ENCODE results near the gene CASZ1.

DNA sequence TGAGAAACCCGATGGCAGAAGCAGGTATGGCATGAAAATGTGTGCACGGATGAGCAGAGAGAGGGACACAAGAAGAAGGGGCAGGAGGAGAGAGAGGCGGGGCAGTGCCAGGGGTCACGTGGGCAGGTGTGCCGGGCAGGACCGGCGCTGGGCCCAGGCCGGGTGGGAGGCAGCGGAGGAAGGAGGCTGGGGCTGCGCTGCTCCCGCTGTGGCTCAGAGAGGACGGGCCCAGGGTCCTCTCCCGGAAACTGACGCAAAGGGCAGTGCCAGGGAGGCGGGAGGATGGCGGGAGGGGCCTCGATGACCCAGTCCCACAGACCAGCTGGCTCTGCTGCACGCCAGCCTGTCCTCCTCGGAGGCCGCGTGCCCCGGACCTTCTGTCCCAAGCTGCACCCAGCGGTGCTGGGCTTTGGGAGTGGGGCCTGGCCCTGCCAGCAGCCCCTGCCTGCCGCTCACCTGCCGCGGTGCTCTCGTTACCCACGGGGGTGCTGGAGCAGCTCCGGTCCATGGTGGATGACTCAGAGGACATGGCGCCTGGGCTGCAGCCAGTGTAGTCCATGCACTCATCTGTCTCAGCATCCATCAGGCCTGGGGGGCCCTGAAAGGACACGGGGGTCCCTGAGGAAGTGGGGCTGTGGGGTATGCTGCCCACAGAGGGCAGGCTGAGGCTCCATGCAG, 153.9 kb downstream of the CASZ1 start:
- TF ChIP-seq, protein P1, sequence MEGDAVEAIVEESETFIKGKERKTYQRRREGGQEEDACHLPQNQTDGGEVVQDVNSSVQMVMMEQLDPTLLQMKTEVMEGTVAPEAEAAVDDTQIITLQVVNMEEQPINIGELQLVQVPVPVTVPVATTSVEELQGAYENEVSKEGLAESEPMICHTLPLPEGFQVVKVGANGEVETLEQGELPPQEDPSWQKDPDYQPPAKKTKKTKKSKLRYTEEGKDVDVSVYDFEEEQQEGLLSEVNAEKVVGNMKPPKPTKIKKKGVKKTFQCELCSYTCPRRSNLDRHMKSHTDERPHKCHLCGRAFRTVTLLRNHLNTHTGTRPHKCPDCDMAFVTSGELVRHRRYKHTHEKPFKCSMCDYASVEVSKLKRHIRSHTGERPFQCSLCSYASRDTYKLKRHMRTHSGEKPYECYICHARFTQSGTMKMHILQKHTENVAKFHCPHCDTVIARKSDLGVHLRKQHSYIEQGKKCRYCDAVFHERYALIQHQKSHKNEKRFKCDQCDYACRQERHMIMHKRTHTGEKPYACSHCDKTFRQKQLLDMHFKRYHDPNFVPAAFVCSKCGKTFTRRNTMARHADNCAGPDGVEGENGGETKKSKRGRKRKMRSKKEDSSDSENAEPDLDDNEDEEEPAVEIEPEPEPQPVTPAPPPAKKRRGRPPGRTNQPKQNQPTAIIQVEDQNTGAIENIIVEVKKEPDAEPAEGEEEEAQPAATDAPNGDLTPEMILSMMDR (IDR thresholded peaks at IDR 0.05) = no peak
- TF ChIP-seq POLR2A (IDR thresholded peaks at IDR 0.05) = no peak

All from testis (tissue), 2 donors.